HFFc6 (cell line): ENCODE data around the gene CYP4F3. TPM values are rescaled to one million over a fixed set of nuclear protein-coding genes. Genes with fewer than 3 reads are reported as not detected.
"Not testable (repeated sequence)": the region's sequence is repeated elsewhere in the genome, so short reads cannot be mapped to it uniquely, and the experiment has no call there.

Experiments used
- DNase-seq: peaks from one replicate; pipeline ENCODE4 v3.0.0-alpha.2; 2018
- H3K27ac Mint-ChIP-seq: 2 replicates; pipeline ENCODE4 v1.8.0; 2020; ENCODE audit warnings: mild to moderate bottlenecking, mixed read lengths
- H3K27me3 Mint-ChIP-seq: 2 replicates; pipeline ENCODE4 v1.8.0; 2021; ENCODE audit warnings: mild to moderate bottlenecking, moderate library complexity, mixed read lengths; ENCODE audit not compliant: insufficient read depth
- H3K36me3 Mint-ChIP-seq: 2 replicates; pipeline ENCODE4 v1.8.0; 2021; ENCODE audit warnings: low read depth, mixed read lengths
- H3K4me1 Mint-ChIP-seq: 2 replicates; pipeline ENCODE4 v1.8.0; 2020; ENCODE audit warnings: low read depth, mixed read lengths
- H3K4me3 Mint-ChIP-seq: 2 replicates; pipeline ENCODE4 v1.8.0; 2020; ENCODE audit warnings: mild to moderate bottlenecking, moderate library complexity, mixed read lengths
- H3K9me3 Mint-ChIP-seq: 2 replicates; pipeline ENCODE4 v1.8.0; 2020; ENCODE audit warnings: mild to moderate bottlenecking, mixed read lengths
- total RNA-seq, 6 experiments: library from RNA; stranded (reverse); fragmentation: NEBNext Ultra II Directional; extraction: Animal tissue kit (Norgen Biotek cat#: 25700); gene quantifications; 2 replicates in 1 of 6; 3 replicates in 5 of 6; pipeline ENCODE4 v1.2.3, GENCODE V29; 2021
- TF ChIP-seq, protein P1 (sequence below): fragments of 200-600 bp; sonication (generic); IDR thresholded peaks from 2 replicates; pipeline ENCODE4 v1.5.0; 2021; ENCODE audit warnings: antibody characterized with exemption, mild to moderate bottlenecking

The CYP4F3 gene
- total RNA-seq, 6 experiments from 2014 or later: not detected

- H3K27me3 Mint-ChIP-seq: no peaks in the 10 kb centered on the region; the same call in 1 of the 2 replicates
- TF ChIP-seq, protein P1, sequence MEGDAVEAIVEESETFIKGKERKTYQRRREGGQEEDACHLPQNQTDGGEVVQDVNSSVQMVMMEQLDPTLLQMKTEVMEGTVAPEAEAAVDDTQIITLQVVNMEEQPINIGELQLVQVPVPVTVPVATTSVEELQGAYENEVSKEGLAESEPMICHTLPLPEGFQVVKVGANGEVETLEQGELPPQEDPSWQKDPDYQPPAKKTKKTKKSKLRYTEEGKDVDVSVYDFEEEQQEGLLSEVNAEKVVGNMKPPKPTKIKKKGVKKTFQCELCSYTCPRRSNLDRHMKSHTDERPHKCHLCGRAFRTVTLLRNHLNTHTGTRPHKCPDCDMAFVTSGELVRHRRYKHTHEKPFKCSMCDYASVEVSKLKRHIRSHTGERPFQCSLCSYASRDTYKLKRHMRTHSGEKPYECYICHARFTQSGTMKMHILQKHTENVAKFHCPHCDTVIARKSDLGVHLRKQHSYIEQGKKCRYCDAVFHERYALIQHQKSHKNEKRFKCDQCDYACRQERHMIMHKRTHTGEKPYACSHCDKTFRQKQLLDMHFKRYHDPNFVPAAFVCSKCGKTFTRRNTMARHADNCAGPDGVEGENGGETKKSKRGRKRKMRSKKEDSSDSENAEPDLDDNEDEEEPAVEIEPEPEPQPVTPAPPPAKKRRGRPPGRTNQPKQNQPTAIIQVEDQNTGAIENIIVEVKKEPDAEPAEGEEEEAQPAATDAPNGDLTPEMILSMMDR: no peak
- no peaks in the 10 kb centered on the region for H3K36me3 Mint-ChIP-seq
- H3K27ac Mint-ChIP-seq: no peak overlapping the region
- no peak overlapping the region for H3K4me3 Mint-ChIP-seq
- DNase-seq: no peak
- no peaks in the 10 kb centered on the region for H3K4me1 Mint-ChIP-seq
- peaks cover 24% of the 10 kb centered on the region for H3K9me3 Mint-ChIP-seq
These were observed 31.3 kb downstream of the CYP4F3 start for GRCh38 chr19:15671891-15672579.

- TF ChIP-seq, protein P1: no peak
- Mint-ChIP-seq H3K9me3 (peaks cover 28% of the 10 kb centered on the region), H3K27ac (no peak within 1 kb of the TSS), H3K27me3 (peaks cover 1% of the 10 kb centered on the region; the same call in 1 of the 2 replicates), H3K4me1 (no peaks in the 10 kb centered on the region), H3K4me3 (no peak within 1 kb of the TSS), H3K36me3 (peaks cover 3% of the 10 kb centered on the region; the same call in 1 of the 2 replicates)
- peak; percentile 4 for DNase-seq
These were observed 32.0 kb downstream of the CYP4F3 start, which contains the start of gene CYP4F12 for GRCh38 chr19:15672580-15673175. Gene CYP4F12, plus strand, starts transcription at chr19:15673087. Its CDS starts 443 bp downstream, at chr19:15673530.

DNA sequence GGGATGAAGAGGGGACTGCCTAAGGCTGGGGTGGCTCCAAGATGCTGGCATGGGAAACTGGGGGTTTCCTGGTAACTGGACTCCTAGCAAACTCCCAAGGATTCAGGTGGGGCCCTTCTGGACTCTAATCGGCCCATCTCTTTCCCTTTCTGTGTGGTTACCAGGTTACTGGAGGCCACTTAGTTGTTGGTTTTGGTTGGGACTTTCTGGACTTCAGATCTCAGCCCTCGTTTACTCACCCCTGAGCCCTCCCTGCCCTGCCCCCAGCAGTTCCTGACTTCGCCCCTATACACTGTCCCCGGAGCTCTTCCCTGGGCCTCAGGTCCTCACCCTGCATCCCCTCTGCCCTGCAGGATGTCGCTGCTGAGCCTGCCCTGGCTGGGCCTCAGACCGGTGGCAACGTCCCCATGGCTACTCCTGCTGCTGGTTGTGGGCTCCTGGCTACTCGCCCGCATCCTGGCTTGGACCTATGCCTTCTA lies 32.5 kb downstream of the CYP4F3 start:
- no peak overlapping the region for H3K27ac Mint-ChIP-seq
- H3K4me3 Mint-ChIP-seq: no peak overlapping the region

GRCh38 chr19:15675560-15675959 lies 34.9 kb downstream of the CYP4F3 start:
- H3K27me3 Mint-ChIP-seq: peaks cover 1% of the 10 kb centered on the region; the same call in 1 of the 2 replicates
- H3K4me3 Mint-ChIP-seq: no peak overlapping the region
- H3K4me1 Mint-ChIP-seq: no peaks in the 10 kb centered on the region
- DNase-seq: no peak
- TF ChIP-seq, protein P1: no peak
- no peak overlapping the region for H3K27ac Mint-ChIP-seq
- H3K36me3 Mint-ChIP-seq: peaks cover 8% of the 10 kb centered on the region
- peaks cover 45% of the 10 kb centered on the region for H3K9me3 Mint-ChIP-seq

More for the DNA sequence above, 32.5 kb downstream of the CYP4F3 start:
- Mint-ChIP-seq H3K9me3 (peaks cover 33% of the 10 kb centered on the region), H3K4me1 (no peaks in the 10 kb centered on the region), H3K36me3 (peaks cover 8% of the 10 kb centered on the region), H3K27me3 (peaks cover 1% of the 10 kb centered on the region; the same call in 1 of the 2 replicates)
- no peak for DNase-seq
- TF ChIP-seq, protein P1: no peak

DNA sequence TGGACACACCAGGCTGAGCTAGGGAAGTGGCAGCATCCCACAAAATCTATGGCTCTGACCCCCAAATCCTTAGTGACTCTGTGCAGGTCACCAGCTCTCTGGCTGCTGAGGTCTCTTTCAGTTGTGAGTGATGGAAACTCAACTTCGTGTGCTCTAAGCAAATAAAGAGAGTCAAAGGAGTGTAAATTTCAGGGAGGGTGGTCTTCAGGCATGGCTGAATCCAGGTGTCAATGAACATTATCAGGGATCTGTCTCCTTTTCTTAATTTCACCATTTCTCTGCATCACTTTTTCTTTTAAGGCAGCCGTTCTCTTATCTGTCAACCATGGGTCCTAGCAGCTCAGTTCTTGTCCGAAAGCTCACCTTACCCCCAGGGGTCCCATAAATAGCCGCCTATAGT lies 38.4 kb downstream of the CYP4F3 start:
- H3K27ac Mint-ChIP-seq: no peak overlapping the region
- H3K9me3 Mint-ChIP-seq: peaks cover 75% of the 10 kb centered on the region
- peaks cover 8% of the 10 kb centered on the region for H3K36me3 Mint-ChIP-seq
- TF ChIP-seq, protein P1: no peak
- H3K4me3 Mint-ChIP-seq: no peak overlapping the region
- peaks cover 1% of the 10 kb centered on the region; the same call in 1 of the 2 replicates for H3K27me3 Mint-ChIP-seq
- no peaks in the 10 kb centered on the region for H3K4me1 Mint-ChIP-seq
- no peak for DNase-seq

- not testable (repeated sequence) for H3K27me3 Mint-ChIP-seq, H3K4me1 Mint-ChIP-seq, H3K27ac Mint-ChIP-seq, DNase-seq, H3K4me3 Mint-ChIP-seq
- Mint-ChIP-seq H3K36me3 (peaks cover 13% of the 10 kb centered on the region), H3K9me3 (peaks cover 73% of the 10 kb centered on the region)
These were observed 39.2 kb downstream of the CYP4F3 start for GRCh38 chr19:15679865-15680264.
